Activated B cell treated with CpG ODN at 0.5 μM for 24 hours (primary cell): ENCODE data around the gene NAV3. TPM values are rescaled to one million over a fixed set of nuclear protein-coding genes. Genes with fewer than 3 reads are reported as not detected.

ENCODE experiments used
- ATAC-seq: fragments of 200-7000 bp; cut with Tn5 transposase; one replicate; pipeline ENCODE4 v1.10.0; 2021; ENCODE audit warnings: low read depth, mild to moderate bottlenecking, moderate library complexity
- CTCF ChIA-PET: fragments of 350-600 bp; sonication (Branson Sonifier 250); formaldehyde crosslinking; loops from one replicate; lab custom pipeline; 2021; ENCODE audit warnings: antibody characterized with exemption; lab: Charles Lee
- POLR2A ChIA-PET: fragments of 350-600 bp; sonication (Branson Sonifier 250); formaldehyde crosslinking; loops from one replicate; lab custom pipeline; 2021; ENCODE audit warnings: antibody characterized with exemption; lab: Charles Lee
- DNase-seq: peaks from one replicate; pipeline ENCODE4 v3.0.0; 2022
- H3K27ac Mint-ChIP-seq: one replicate; pipeline ENCODE4 v1.8.0; 2020; ENCODE audit warnings: mixed read lengths
- H3K27me3 Mint-ChIP-seq: one replicate; pipeline ENCODE4 v1.8.0; 2021; ENCODE audit warnings: mixed read lengths
- H3K36me3 Mint-ChIP-seq: one replicate; pipeline ENCODE4 v1.8.0; 2021; ENCODE audit warnings: low read depth, mixed read lengths
- H3K4me1 Mint-ChIP-seq: one replicate; pipeline ENCODE4 v1.8.0; 2021; ENCODE audit warnings: mixed read lengths
- H3K4me3 Mint-ChIP-seq: one replicate; pipeline ENCODE4 v1.8.0; 2020; ENCODE audit warnings: mild to moderate bottlenecking, mixed read lengths
- H3K9me3 Mint-ChIP-seq: one replicate; pipeline ENCODE4 v1.8.0; 2020; ENCODE audit warnings: mixed read lengths
- intact Hi-C: fragments of 100-400 bp; cut with micrococcal nuclease; formaldehyde crosslinking; loops from one replicate; pipeline ENCODE4 v1.15.1; 2024
- total RNA-seq: library from RNA; stranded (reverse); gene quantifications from 2 replicates; pipeline ENCODE4 v1.2.3, GENCODE V29; 2022
- TF ChIP-seq, protein P1 (sequence below): fragments of 200-600 bp; IDR thresholded peaks from one replicate; pipeline ENCODE4 v1.8.0; 2022; ENCODE audit warnings: antibody characterized with exemption, mild to moderate bottlenecking

The NAV3 gene
- total RNA-seq, 1 donor from 2014 or later, result not detected

- no peaks in the 10 kb centered on the region for H3K4me1 Mint-ChIP-seq
- no peaks in the 10 kb centered on the region for H3K27me3 Mint-ChIP-seq
- DNase-seq, result no peak
- no peak overlapping the region for H3K27ac Mint-ChIP-seq
- H3K36me3 Mint-ChIP-seq, result no peaks in the 10 kb centered on the region
- no peak for ATAC-seq
- ChIA-PET POLR2A (no interaction called here), CTCF (no interaction called here)
- intact Hi-C loops, result no loop called here
- peaks cover 9% of the 10 kb centered on the region for H3K9me3 Mint-ChIP-seq
- H3K4me3 Mint-ChIP-seq, result no peak overlapping the region
- TF ChIP-seq, protein P1, sequence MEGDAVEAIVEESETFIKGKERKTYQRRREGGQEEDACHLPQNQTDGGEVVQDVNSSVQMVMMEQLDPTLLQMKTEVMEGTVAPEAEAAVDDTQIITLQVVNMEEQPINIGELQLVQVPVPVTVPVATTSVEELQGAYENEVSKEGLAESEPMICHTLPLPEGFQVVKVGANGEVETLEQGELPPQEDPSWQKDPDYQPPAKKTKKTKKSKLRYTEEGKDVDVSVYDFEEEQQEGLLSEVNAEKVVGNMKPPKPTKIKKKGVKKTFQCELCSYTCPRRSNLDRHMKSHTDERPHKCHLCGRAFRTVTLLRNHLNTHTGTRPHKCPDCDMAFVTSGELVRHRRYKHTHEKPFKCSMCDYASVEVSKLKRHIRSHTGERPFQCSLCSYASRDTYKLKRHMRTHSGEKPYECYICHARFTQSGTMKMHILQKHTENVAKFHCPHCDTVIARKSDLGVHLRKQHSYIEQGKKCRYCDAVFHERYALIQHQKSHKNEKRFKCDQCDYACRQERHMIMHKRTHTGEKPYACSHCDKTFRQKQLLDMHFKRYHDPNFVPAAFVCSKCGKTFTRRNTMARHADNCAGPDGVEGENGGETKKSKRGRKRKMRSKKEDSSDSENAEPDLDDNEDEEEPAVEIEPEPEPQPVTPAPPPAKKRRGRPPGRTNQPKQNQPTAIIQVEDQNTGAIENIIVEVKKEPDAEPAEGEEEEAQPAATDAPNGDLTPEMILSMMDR, result no peak
Measured at GRCh38 chr12:77808534-77808933, 22.2 kb upstream of the NAV3 start.

GRCh38 chr12:77813558-77813957 is 17.1 kb upstream of the NAV3 start:
- ChIA-PET CTCF (no interaction called here), POLR2A (no interaction called here)
- Mint-ChIP-seq H3K27ac (no peak overlapping the region), H3K27me3 (no peaks in the 10 kb centered on the region), H3K36me3 (no peaks in the 10 kb centered on the region), H3K4me1 (no peaks in the 10 kb centered on the region), H3K4me3 (no peak overlapping the region), H3K9me3 (no peaks in the 10 kb centered on the region)
- TF ChIP-seq, protein P1, result no peak
- ATAC-seq, result no peak
- intact Hi-C loops, result no loop called here
- DNase-seq, result no peak

- intact Hi-C loops, result no loop called here
- no peak overlapping the region for H3K27ac Mint-ChIP-seq
- ATAC-seq, result no peak
Measured at GRCh38 chr12:77814386-77814785, 16.3 kb upstream of the NAV3 start.

GRCh38 chr12:77816196-77816595 is 14.5 kb upstream of the NAV3 start:
- CTCF ChIA-PET, result no interaction called here
- no peaks in the 10 kb centered on the region for H3K27me3 Mint-ChIP-seq
- H3K4me1 Mint-ChIP-seq, result no peaks in the 10 kb centered on the region
- POLR2A ChIA-PET, result no interaction called here
- no peak overlapping the region for H3K27ac Mint-ChIP-seq
- TF ChIP-seq, protein P1, result no peak
- no peak overlapping the region for H3K4me3 Mint-ChIP-seq
- no peaks in the 10 kb centered on the region for H3K9me3 Mint-ChIP-seq
- intact Hi-C loops, result no loop called here
- DNase-seq (no peak), ATAC-seq (no peak)
- no peaks in the 10 kb centered on the region for H3K36me3 Mint-ChIP-seq

More at GRCh38 chr12:77814386-77814785, 16.3 kb upstream of the NAV3 start:
- no peaks in the 10 kb centered on the region for H3K36me3 Mint-ChIP-seq
- CTCF ChIA-PET, result no interaction called here
- H3K27me3 Mint-ChIP-seq, result no peaks in the 10 kb centered on the region
- POLR2A ChIA-PET, result no interaction called here
- H3K9me3 Mint-ChIP-seq, result no peaks in the 10 kb centered on the region
- no peaks in the 10 kb centered on the region for H3K4me1 Mint-ChIP-seq
- no peak for DNase-seq
- no peak overlapping the region for H3K4me3 Mint-ChIP-seq
- TF ChIP-seq, protein P1, result no peak

DNA sequence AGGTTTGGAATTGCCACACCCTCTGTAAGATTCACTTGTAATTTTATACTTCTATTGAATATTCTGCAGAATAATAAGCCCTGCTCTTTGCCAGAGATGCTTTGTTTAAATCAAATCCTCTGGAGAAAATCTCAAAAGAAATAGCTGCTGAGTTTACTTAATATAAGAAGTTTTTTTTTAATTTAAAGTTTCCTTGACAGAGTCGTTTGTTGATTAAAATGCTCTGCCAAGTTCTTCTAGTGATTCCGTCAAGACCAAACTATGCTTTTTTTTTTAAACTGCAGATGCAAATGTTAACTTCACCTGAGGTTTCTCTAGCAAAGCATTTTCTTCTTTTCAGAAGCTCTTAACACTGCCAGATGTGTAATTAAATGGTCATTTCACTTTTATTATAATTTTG is 13.4 kb upstream of the NAV3 start:
- Mint-ChIP-seq H3K4me1 (no peaks in the 10 kb centered on the region), H3K4me3 (no peak overlapping the region), H3K36me3 (no peaks in the 10 kb centered on the region), H3K27ac (no peak overlapping the region), H3K27me3 (no peaks in the 10 kb centered on the region), H3K9me3 (no peaks in the 10 kb centered on the region)
- intact Hi-C loops, result no loop called here
- ATAC-seq (no peak), DNase-seq (no peak)
- ChIA-PET CTCF (no interaction called here), POLR2A (no interaction called here)
- TF ChIP-seq, protein P1, result no peak
